ENCODE results near the gene CSKMT.
A peak's percentile ranks its signal among the peaks of the same experiment; 100 is the strongest.
"Not testable (repeated sequence)": the region's sequence is repeated elsewhere in the genome, so short reads cannot be mapped to it uniquely, and the experiment has no call there.

The CSKMT gene

DNA sequence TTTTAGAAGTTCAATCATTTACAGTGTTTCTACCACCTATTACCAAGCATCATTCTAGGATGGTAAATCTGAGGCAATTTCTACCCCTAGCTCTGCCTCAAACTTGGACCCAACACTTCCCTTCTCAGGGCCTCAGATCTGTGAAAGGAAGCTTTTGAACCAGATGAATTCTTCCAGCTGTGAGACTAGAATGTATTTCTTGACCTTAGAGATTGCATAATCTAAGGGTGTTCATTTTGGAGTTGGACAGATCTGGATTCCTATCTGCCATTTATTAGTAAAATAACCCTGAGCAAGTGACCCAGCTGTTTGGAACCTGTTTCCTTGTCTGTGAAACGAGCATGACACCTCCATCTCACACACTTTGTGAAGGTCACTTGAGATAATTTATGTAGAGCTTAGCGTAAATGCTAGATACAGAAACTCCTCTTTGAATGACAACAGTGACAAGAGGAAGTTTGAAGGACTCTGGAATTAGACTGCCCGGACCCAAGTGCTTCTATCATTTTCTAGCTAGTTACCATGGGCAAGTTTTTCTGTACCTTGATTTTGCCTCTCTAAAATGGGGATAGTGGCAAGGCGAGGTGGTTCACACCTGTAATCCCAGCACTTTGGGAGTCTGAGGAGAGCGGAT, 8.2 kb upstream of the CSKMT start:
- DNase-seq (ENCODE audit: low read depth in 2 of 2) = no peak

DNA sequence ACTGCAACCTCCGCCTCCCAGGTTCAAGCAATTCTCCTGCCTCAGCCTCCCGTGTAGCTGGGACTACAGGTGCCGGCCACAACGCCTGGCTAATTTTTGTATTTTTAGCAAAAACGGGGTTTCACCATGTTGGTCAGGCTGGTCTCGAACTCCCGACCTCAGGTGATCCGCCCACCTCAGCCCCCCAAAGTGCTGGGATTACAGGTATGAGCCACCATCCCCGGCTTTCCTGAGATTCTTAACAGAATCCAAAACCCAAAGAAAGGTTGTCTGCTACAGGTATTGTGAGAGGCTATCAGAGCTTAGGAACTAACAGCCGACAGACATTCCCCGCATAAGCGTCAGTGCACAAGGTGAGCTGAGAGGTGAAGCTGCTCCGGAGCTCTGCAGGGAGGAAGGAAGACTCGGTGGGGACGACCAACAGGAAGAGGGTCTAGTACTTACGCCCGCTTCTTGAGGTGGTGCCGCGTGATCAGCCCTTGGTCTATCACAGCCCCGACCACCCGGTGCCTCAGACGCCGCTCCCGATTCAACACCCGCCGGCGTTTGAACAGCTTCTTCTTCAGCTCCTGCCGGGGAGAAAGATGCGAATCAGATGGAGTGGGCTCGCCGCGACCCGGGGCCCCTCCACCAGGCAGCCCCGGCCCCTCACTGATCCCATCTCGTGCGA, 572 bp upstream of the CSKMT start:
- DNase-seq (ENCODE audit: low read depth in 2 of 2) = no peak

DNA sequence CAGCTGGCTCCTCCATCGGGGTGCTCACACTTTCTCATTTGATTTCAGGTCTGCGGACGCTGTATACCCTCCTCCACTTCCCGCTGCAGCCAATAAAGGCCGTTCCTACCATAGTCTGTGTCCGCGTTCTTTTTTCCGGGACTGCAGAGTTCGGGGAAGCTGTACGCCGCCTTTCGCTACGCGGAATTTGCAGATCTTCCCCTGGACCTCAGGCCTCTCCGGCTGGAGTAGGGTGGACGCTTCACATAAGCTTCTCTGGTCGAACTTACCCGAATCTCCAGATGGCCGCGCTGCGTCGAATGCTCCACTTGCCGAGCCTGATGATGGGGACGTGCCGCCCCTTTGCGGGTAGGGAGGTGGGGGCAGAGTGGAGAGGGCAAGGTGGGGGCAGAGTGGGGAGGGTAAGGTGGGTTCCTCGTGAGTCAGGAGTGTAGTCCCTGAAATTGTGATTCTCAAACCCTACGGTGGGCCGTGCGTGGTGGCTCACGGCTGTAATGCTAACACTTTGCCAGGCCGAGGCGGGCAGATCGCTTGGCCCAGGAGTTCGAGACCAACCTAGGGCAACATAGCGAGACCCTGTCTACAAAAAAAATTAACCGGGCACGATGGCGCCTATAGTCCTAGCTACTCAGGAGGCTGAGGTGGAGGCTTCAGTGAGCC, 617 bp downstream of the CSKMT start:
- DNase-seq (ENCODE audit: low read depth in 2 of 2) = no peak

DNA sequence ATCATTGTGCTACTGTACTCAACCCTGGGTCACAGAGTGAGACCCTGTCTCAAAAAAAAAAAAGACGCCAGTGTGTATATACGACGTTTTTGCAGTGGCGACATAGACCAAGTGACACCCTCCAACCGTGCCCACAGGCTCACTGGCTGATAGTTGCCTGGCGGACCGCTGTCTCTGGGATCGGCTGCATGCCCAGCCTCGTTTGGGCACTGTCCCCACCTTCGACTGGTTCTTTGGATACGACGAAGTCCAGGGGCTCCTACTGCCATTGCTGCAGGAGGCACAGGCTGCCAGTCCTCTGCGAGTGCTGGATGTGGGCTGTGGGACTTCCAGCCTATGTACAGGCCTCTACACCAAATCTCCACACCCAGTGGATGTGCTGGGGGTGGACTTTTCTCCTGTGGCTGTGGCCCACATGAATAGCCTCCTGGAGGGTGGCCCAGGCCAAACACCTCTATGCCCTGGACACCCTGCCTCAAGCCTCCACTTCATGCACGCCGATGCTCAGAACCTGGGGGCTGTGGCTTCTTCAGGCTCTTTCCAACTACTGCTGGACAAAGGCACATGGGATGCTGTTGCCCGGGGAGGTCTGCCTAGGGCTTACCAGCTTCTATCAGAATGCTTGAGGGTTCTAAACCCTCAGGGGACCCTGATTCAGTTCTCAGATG, 1.3 kb downstream of the CSKMT start:
- DNase-seq (ENCODE audit: low read depth in 2 of 2) = no peak

DNA sequence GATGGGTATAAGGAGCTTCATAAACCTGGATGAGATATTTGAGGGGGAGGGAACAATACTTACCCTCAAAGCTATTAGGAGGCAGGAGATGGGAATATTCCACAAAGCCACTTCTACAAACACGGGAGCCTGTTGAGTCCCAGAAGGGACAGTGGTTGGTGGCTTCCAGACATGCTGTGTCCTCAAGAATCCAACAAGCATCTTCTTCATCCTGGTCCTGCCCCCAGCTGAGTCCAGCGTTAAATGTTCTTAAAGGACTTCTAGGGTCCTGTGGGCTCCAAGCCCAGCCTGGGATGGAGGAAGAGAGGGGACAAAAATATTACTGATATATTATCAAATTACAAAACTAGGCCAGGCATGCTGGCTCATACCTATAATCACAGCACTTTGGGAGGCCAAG, 2.3 kb downstream of the CSKMT start:
- DNase-seq (ENCODE audit: low read depth in 2 of 2) = no peak

DNA sequence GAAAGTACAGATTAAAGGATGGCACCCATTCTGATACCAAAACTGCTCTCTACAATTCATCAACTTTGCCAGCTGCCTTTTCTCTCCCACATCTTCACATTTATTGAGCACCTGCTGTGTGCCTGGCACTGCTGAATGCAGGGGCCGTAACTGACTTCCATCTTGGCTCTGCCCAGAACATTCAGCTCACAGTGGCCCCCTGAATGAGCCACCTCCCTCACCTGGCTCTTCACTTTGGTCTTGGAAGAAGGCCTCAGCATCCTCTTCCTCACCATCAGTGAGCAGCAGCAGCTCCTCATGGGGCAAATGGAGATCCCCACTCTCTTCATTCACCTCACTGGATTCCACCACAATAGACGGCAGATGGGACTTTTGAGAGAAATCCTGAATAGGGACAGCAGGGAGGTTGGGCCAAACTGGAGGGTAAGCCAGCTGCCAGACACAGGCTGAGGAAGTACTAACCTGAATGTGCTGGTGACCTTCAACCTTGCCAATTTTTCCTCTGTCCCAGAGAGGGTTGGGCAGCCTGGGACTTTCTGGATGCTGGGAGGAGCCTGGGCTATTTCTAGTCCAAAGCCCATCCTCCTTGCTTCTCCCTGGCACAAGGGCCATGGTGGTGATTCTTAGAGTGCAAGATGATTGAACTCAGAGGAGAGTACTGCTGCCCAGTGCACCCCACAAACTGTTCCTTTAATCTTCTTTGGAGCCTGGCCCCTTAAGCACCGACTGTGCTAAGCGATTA, 4.5 kb downstream of the CSKMT start:
- no peak for DNase-seq (ENCODE audit: low read depth in 2 of 2)

DNA sequence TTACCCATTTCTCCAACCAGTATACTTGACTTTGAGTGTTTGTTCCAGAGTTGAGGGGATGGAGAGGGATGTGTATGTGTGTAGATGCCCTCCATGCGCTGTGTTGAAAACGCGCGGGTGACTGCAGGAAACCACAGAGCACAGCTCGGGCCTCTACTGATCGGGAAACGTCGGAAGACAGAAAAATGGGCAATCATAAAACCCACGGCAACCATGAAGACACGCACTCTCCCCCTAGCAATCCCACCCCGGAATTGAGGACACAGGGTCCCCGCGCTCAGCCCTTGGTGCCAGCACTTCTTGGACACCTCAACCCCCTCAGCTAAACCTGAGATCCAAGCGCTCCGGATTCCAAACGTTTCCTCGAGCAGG, 6.1 kb downstream of the CSKMT start:
- DNase-seq (ENCODE audit: low read depth in 2 of 2) = no peak

DNA sequence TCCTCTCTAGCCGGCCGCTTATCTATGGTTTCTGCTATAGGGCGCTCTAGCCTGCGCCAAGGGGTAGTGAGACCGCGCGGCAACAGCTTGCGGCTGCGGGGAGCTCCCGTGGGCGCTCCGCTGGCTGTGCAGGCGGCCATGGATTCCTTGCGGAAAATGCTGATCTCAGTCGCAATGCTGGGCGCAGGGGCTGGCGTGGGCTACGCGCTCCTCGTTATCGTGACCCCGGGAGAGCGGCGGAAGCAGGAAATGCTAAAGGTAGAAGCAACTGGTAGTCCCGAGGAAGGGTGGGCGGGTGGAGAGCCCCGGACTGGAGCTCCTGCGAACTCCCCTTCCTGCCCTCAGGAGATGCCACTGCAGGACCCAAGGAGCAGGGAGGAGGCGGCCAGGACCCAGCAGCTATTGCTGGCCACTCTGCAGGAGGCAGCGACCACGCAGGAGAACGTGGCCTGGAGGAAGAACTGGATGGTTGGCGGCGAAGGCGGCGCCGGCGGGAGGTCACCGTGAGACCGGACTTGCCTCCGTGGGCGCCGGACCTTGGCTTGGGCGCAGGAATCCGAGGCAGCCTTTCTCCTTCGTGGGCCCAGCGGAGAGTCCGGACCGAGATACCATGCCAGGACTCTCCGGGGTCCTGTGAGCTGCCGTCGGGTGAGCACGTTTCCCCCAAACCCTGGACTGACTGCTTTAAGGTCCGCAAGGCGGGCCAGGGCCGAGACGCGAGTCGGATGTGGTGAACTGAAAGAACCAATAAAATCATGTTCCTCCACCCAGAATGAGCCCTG, 6.7 kb downstream of the CSKMT start, which contains the start of the genes LBHD1 and UQCC3:
TSS of gene LBHD1 (minus strand) at position 660 of the 782 bp plus-strand sequence. CDS start 2,236 bp downstream, outside the sequence.
TSS of gene UQCC3 (plus strand) at position 66 of the 782 bp plus-strand sequence. CDS start at position 139, 73 bp downstream.
- peak in 1 of 2 donors; percentile 46 for DNase-seq (ENCODE audit: low read depth in 2 of 2)

DNA sequence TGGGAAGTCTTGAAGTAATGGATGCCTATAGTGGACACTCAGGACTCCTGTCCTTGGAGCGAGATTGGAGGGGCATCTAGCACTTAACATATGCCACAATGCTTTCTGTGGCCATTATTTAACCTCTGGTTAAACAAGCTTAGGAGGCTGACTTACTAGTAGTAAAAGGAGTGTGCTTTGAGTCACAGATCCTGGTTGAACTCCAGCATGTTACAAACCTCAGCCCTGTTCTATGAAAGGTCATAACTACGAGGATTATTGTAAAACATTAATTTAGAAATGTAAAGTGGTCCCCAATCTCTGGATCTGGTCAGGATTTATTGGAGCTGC, 8.0 kb downstream of the CSKMT start:
- DNase-seq (ENCODE audit: low read depth in 2 of 2) = no peak

DNA sequence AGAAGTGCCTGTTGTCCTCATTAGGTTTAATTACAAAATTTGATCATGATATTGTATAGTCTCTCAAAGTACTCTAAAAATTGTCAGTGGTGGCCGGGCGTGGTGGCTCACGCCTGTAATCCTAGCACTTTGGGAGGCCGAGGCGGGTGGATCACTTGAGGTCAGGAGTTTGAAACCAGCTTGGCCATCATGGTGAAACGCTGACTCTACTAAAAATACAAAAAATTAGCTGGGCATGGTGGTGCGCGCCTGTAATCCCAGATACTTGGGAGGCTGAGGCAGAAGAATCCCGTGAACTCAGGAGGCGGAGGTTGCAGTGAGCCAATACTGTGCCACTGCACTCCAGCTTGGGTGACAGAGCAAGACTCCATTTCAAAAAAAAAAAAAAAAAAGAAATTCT, 10.3 kb downstream of the CSKMT start:
- not testable (repeated sequence) for DNase-seq (ENCODE audit: low read depth in 2 of 2)

DNA sequence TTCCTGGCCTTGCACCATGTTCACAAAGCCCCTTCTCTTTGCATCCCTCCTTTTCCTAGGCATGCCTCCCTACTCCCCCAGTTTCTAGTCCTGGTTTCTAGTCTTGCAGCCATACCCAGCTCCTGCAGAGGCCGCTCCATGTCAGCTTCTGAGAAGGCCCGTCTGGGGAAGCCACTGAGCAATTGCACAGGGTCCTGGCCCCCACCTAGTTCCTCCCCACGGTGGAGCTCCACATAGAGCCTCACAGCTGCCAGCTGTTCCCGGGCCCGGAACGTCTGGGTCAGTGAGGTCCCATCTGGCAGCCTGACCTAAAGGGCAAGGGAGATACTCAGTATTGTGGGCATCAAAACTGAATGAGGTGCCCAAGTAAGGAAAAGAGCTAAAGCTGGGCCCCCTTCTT, 11.6 kb downstream of the CSKMT start:
- no peak for DNase-seq (ENCODE audit: low read depth in 2 of 2)

DNA sequence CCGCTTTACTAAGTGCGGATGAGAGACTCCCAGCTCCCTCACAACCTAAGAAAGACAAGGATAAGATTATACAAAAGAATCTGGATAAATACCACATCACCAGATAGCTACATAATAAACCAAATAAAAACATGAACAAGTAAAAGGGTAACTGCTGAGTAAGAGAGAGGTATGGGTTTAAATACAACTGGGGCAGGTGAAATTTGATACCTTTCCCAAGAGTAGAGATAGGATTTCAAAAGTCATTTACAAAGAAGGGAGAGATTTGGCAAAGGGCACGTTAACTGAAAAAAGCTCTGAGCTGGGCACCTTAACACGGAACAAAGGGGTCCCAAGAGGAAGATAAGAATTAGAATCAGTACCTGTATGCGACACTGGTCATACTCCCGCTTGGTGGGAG, 12.0 kb downstream of the CSKMT start:
- DNase-seq (ENCODE audit: low read depth in 2 of 2) = no peak

DNA sequence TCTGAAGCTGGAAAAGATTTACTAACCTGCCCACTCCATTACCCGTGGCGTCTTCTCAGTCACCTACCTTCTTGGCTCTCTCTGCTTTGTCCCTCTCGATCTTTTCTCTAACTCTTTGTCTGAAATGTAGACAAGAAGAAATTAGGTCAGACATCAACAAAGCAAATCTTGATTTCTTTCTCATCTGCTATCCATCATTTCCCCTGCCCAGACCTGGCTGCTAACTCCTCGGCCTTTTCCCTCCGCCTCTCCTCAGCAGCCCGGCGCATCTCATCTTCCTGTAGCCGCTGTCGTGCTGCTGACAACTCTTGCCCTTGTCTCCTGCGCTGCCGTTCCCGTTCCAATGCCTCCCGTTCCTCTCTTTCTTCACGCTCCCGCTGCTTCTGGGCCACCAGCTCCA, 12.6 kb downstream of the CSKMT start:
- no peak for DNase-seq (ENCODE audit: low read depth in 2 of 2)

DNA sequence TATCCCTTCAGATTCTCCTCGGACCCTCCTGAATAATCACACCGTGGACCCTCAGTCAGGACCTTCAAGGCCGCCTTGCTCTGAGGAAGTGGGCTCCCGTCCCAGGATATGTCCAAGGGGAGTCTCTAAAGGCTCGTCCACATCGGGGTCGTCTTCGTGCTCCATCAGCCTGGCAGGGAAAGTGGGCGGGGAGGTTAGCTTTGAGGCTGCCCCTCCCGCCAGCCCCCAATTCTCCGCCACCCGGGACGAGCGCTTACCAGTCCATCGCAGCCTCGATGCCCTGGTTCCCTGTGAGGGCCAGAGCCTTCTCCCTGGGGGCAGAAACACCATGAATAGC, 13.3 kb downstream of the CSKMT start:
- no peak for DNase-seq (ENCODE audit: low read depth in 2 of 2)

DNA sequence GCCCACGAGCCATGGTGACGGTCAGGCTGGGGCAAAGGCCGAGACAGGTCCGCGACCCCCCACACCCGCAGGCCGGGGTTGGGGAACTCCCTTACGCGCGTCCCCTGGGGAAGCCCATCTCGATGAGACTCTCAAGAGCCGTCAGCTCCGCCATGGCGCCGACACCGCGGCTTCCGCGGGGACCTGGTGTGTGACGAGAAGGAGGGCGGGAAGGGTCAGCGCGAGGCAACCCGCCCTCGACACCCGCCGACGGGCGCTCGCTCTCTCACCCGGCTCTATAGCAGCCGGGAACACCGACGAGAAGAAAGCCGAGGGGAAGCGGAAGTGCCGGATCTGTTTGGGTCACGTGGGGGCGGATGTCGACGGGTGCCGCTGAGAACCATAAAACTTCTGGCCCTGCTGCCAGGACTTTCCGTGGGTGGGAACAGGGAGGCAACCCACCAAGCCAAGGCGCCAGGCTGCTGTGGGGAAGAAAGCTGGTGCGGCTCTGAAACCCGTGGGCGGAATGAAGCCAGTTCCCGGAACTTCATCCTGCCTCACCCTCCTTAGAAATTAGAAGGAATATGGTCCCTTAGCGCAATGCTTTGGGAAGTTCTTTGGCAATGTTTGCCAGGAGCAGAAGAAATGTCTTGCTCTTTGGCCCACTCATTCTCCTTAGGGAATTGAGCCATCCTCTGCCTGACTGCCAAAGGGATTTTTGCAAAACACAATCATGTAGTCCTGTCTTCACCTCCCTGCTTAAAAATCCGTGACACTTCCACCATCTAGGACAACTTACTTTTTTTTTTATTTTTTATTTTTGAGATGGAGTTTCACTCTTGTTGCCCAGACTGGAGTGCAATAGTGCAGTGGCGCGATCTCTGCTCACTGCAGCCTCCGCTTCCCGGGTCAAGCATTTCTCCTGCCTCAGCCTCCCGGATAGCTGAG, 13.9 kb downstream of the CSKMT start, which contains the start of gene UBXN1:
TSS of gene UBXN1 (minus strand) at position 304 of the 927 bp plus-strand sequence. CDS start at position 154, 150 bp downstream.
- DNase-seq (ENCODE audit: low read depth in 2 of 2) = peak; percentile 58 to 76

DNA sequence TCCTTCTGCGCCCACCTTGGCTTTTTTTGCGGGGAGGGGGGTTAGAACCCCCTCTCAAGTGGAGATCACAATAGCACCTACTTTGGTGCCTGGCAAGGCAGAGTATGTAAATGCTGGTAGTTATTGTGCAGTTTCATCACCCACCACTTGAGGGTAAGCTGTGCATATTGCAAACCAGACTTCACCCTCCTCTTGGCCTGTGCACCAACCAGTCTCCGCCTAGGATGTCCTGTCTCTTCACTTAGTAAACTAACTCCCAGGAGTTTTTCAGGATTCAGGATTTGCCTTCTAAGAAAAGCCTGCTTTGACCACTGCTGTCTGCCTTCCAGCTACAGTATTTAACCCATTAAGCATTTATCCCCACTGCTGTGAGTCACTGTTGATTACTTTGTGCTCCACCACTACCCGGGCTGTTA, 15.7 kb downstream of the CSKMT start:
- DNase-seq (ENCODE audit: low read depth in 2 of 2) = peak in 1 of 2 donors; percentile 7

DNA sequence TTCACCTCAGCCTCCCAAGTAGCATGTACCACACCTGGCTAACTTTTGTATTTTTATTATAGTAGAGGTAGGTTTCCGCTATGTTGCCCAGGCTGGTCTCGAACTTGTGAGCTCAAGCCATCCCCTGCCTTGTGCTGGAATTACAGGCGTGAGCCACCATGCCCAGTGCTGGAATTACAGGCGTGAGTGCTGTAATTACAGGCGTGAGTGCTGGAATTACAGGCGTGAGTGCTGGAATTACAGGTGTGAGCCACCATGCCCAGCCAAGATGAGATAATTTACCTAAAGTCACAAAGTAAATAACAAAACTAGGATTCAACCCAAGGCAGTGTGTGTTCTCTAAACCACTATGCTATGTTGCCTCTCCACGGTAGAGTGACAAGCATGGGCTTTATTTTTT, 17.4 kb downstream of the CSKMT start:
- DNase-seq (ENCODE audit: low read depth in 2 of 2) = no peak

DNA sequence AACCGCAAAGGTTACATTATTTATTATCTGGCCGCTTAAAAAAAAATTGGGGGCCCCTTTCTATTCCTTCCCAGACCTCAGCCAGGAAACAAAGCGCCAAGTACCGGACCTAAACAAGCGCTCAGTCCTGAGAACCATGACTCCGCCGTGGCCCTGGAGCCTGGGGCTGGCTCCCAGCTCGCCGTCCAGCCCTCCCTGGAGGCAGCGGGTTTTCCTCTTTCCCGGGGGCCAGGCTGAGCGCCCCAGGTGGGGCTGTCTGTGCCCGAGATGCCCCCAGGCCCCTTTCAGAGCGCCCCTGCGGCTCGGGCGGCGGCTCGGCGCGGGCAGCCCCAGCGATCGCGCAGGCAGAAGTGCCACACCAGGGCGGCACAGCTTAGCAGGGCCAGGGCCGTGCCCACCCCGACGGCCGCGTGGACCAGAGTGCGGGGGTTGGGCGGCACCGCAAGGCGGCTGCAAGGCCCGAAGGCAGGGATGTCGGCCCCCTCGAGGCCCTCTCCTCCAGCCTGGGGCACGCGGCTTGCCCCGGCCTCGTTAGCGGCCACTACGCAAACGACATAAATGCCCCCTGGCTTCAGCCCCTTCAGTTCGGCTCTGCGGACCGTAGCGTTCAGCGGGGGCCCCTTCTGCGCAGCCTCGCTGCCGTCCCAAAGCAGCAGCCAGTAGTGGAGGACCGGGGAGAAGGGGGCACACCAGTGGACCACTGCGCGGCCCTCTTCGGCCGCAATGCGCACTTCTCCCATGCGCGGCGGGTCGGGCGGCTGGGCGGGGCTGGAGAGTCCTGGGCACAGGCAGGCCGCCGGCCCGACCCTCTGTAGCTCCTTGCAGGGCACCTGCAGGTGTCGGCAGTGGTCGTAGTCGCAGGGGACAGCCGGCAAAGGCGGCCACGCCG, 22.6 kb downstream of the CSKMT start:
- DNase-seq (ENCODE audit: low read depth in 2 of 2) = no peak

DNA sequence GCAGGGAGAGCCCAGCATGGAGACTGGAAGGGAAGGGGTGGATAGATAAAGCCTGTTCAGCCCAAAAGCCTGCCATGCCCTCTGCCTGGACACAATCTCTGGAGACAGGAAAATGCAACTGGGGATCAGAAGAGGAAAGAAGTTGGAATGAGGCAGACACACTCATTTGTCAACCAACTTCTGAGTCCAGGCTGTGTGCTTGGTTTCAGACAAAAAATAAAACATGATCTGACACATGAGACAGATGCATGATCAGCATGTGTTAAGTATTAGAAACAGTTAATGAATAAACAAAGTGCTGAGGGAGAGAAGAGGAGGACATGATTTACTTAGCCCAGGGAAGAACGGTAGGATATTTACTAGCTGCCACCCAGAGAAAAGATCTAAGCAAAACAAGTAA, 23.4 kb downstream of the CSKMT start:
- no peak for DNase-seq (ENCODE audit: low read depth in 2 of 2)

Measured in stimulated activated CD4-positive, alpha-beta T cell treated with anti-CD3 and anti-CD28 coated beads, Interleukin-1b, Interleukin-23, amount 100 ng/mL, for 1 hour (primary cell).